Neural cell (in vitro differentiated cells): ENCODE measurements around the gene ANKRD13A. TPM values are rescaled to one million over a fixed set of nuclear protein-coding genes. Genes with fewer than 3 reads are reported as not detected.
"Not testable (repeated sequence)": the region's sequence is repeated elsewhere in the genome, so short reads cannot be mapped to it uniquely, and the experiment has no call there.

Experiments used
- H2AFZ ChIP-seq: fragments of 200-600, 300-800 bp; sonication (generic), shearing (Covaris generic); 2 replicates; pipeline ENCODE4 v1.6.0; 2014; ENCODE audit warnings: low read depth, mild to moderate bottlenecking, antibody characterized with exemption, low read length, moderate library complexity
- H3F3A ChIP-seq: fragments of 200-600 bp; shearing (Covaris generic); 2 replicates; pipeline ENCODE4 v1.6.1; 2016; ENCODE audit warnings: mild to moderate bottlenecking, moderate library complexity, mixed read lengths, antibody characterized with exemption, low read length; ENCODE audit not compliant: insufficient read depth, poor library complexity, severe bottlenecking
- H3K27ac ChIP-seq: fragments of 200-600, 300-800 bp; sonication (generic), shearing (Covaris generic); 2 replicates; pipeline ENCODE4 v1.5.1; 2014; ENCODE audit warnings: mild to moderate bottlenecking, low read length, moderate library complexity
- H3K27me3 ChIP-seq: fragments of 300-800, 200-600 bp; sonication (generic), shearing (Covaris generic); 2 replicates; pipeline ENCODE4 v1.6.0; 2014; ENCODE audit warnings: mild to moderate bottlenecking, low read depth, low read length, moderate library complexity; ENCODE audit not compliant: insufficient read depth
- H3K36me3 ChIP-seq: fragments of 300-800, 200-600 bp; sonication (generic), shearing (Covaris generic); 2 replicates; pipeline ENCODE4 v1.5.1; 2014; ENCODE audit warnings: mild to moderate bottlenecking, antibody characterized with exemption, low read length, moderate library complexity; ENCODE audit not compliant: insufficient read depth
- H3K4me2 ChIP-seq: fragments of 300-800, 200-600 bp; sonication (generic), shearing (Covaris generic); 2 replicates; pipeline ENCODE4 v1.6.0; 2014; ENCODE audit warnings: mild to moderate bottlenecking, low read length
- H3K4me3 ChIP-seq: fragments of 300-800, 200-600 bp; sonication (generic), shearing (Covaris generic); 2 replicates; pipeline ENCODE4 v1.5.1; 2014; ENCODE audit warnings: mild to moderate bottlenecking, low read length, moderate library complexity
- H3K79me2 ChIP-seq: fragments of 200-600 bp; shearing (Covaris generic); replicated peaks from 2 replicates; pipeline ENCODE4 v1.6.0; 2014; ENCODE audit warnings: mild to moderate bottlenecking, low read length, moderate library complexity; ENCODE audit not compliant: insufficient read depth
- H3K9ac ChIP-seq: fragments of 300-800, 200-600 bp; sonication (generic), shearing (Covaris generic); 2 replicates; pipeline ENCODE4 v1.6.1; 2016; ENCODE audit warnings: mild to moderate bottlenecking, low read length, mixed read lengths
- H3K9me2 ChIP-seq: fragments of 200-600 bp; shearing (Covaris generic); 2 replicates; pipeline ENCODE4 v1.6.1; 2016; ENCODE audit warnings: mild to moderate bottlenecking, low read length, mixed read lengths; ENCODE audit not compliant: insufficient read depth
- H3K9me3 ChIP-seq: fragments of 200-600, 300-800 bp; sonication (generic), shearing (Covaris generic); 2 replicates; pipeline ENCODE4 v1.6.1; 2016; ENCODE audit warnings: mild to moderate bottlenecking, mixed run types, low read length, moderate library complexity, mixed read lengths
- H4K20me1 ChIP-seq: fragments of 200-600 bp; shearing (Covaris generic); 2 replicates; pipeline ENCODE4 v1.6.1; 2016; ENCODE audit warnings: mild to moderate bottlenecking, mixed run types; ENCODE audit not compliant: insufficient read depth
- TAF1 ChIP-seq: IDR thresholded peaks from 2 replicates; pipeline ENCODE4 v1.6.1; 2012; ENCODE audit warnings: low read depth
- polyA plus RNA-seq: library from polyadenylated mRNA; depleted of rRNA; stranded (reverse); fragments of >200 nt; gene quantifications from 2 replicates; pipeline ENCODE4 v1.2.3, GENCODE V29; 2014
- TF ChIP-seq, protein P1 (sequence below): IDR thresholded peaks from 2 replicates; pipeline ENCODE4 v1.6.1; 2012; ENCODE audit warnings: borderline replicate concordance
- TF ChIP-seq, protein P2 (sequence below): fragments of 450-650 bp; IDR thresholded peaks from 2 replicates; pipeline ENCODE4 v1.5.1; 2014; ENCODE audit warnings: antibody characterized with exemption, mild to moderate bottlenecking, moderate library complexity; ENCODE audit not compliant: poor library complexity, severe bottlenecking

ANKRD13A gene
- polyA plus RNA-seq, 1 donor from 2014 or later: 89.2 TPM

DNA sequence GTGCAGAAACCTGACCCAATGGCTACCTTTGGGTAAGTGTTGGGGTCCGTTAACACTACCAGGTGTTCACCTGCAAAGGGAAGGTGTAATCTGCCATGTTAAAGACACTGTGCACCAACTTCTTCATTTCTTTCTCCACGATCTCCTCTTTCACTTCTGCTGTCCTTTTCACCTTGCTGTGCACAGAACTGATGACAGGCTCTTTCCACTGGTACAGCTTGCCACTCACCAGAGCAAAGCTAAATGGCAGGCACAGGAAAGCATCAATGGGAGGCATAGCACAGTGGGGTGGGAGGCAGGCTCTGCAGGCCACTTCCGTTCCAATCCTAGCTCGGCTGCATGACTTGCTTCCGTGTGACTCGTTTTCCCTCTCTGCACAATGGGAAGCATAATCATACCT lies 51.7 kb downstream of the ANKRD13A start:
- no peaks in the 10 kb centered on the region for H4K20me1 ChIP-seq
- no peaks in the 10 kb centered on the region for H3K9me2 ChIP-seq
- H3K9me3 ChIP-seq: no peaks in the 10 kb centered on the region
- H3K27ac ChIP-seq: no peak overlapping the region
- H3K4me2 ChIP-seq: no peak overlapping the region
- H3K36me3 ChIP-seq: no peaks in the 10 kb centered on the region
- no peak for TF ChIP-seq TAF1
- TF ChIP-seq, protein P1, sequence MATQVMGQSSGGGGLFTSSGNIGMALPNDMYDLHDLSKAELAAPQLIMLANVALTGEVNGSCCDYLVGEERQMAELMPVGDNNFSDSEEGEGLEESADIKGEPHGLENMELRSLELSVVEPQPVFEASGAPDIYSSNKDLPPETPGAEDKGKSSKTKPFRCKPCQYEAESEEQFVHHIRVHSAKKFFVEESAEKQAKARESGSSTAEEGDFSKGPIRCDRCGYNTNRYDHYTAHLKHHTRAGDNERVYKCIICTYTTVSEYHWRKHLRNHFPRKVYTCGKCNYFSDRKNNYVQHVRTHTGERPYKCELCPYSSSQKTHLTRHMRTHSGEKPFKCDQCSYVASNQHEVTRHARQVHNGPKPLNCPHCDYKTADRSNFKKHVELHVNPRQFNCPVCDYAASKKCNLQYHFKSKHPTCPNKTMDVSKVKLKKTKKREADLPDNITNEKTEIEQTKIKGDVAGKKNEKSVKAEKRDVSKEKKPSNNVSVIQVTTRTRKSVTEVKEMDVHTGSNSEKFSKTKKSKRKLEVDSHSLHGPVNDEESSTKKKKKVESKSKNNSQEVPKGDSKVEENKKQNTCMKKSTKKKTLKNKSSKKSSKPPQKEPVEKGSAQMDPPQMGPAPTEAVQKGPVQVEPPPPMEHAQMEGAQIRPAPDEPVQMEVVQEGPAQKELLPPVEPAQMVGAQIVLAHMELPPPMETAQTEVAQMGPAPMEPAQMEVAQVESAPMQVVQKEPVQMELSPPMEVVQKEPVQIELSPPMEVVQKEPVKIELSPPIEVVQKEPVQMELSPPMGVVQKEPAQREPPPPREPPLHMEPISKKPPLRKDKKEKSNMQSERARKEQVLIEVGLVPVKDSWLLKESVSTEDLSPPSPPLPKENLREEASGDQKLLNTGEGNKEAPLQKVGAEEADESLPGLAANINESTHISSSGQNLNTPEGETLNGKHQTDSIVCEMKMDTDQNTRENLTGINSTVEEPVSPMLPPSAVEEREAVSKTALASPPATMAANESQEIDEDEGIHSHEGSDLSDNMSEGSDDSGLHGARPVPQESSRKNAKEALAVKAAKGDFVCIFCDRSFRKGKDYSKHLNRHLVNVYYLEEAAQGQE: no peak
- TF ChIP-seq, protein P2, sequence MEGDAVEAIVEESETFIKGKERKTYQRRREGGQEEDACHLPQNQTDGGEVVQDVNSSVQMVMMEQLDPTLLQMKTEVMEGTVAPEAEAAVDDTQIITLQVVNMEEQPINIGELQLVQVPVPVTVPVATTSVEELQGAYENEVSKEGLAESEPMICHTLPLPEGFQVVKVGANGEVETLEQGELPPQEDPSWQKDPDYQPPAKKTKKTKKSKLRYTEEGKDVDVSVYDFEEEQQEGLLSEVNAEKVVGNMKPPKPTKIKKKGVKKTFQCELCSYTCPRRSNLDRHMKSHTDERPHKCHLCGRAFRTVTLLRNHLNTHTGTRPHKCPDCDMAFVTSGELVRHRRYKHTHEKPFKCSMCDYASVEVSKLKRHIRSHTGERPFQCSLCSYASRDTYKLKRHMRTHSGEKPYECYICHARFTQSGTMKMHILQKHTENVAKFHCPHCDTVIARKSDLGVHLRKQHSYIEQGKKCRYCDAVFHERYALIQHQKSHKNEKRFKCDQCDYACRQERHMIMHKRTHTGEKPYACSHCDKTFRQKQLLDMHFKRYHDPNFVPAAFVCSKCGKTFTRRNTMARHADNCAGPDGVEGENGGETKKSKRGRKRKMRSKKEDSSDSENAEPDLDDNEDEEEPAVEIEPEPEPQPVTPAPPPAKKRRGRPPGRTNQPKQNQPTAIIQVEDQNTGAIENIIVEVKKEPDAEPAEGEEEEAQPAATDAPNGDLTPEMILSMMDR: no peak
- H2AFZ ChIP-seq: no peak overlapping the region
- H3K9ac ChIP-seq: no peak overlapping the region
- peaks cover 20% of the 10 kb centered on the region for H3K79me2 ChIP-seq
- no peak overlapping the region for H3K4me3 ChIP-seq
- H3F3A ChIP-seq: no peaks in the 10 kb centered on the region
- H3K27me3 ChIP-seq: no peaks in the 10 kb centered on the region

DNA sequence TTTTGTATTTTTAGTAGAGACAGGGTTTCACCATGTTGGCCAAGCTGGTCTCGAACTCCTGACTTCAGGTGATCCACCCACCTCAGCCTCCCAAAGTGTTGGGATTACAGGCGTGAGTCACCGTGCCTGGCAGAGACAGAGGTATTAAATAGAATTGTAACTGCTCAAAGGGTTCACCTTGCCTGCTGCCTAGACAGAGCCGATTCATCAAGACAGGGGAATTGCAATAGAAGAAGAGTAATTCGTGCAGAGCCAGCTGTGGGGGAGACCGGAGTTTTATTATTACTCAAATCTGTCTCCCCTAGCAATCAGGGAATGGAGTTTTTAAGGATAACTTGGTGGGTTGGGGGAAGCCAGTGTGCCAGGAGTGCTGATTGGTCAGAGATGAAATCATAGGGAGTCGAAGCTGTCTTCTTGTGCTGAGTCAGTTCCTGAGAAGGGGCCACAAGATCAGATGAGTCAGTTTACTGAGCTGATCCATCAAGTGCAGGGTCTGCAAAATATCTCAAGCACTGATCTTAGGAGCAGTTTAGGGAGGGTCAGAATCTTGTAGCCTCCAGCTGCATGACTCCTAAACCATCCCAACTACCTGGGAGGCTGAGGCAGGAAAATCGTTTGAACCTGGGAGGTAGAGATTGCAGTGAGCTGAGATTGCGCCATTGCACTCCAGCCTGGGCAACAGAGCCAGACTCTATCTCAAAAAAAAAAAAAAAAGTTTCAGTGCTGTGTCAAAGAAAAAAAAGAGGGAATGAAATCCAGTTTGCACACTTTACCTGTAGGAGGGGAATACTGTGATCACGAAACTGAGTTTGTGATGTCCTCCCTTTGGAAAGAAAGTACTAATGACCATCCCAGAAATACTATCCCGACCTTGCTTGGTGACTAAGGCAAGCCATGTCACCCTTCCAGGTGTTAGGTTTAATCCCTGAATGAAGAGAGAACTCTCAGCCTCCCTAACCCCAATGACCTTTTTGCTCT lies 56.4 kb downstream of the ANKRD13A start:
- not testable (repeated sequence) for H3K9me3 ChIP-seq, H3K27ac ChIP-seq, H3K36me3 ChIP-seq, H4K20me1 ChIP-seq, H2AFZ ChIP-seq, H3K4me2 ChIP-seq, H3K27me3 ChIP-seq, H3K9me2 ChIP-seq, H3K4me3 ChIP-seq, H3F3A ChIP-seq, H3K9ac ChIP-seq, H3K79me2 ChIP-seq

GRCh38 chr12:110056643-110057042 lies 57.4 kb downstream of the ANKRD13A start:
- H3K4me2 ChIP-seq, H3K9me2 ChIP-seq, H3K9me3 ChIP-seq, H3K27me3 ChIP-seq, H3K36me3 ChIP-seq, H3K4me3 ChIP-seq, H3K79me2 ChIP-seq, H3F3A ChIP-seq, H3K9ac ChIP-seq, H2AFZ ChIP-seq, H3K27ac ChIP-seq, H4K20me1 ChIP-seq: not testable (repeated sequence)
